ENCODE measurements around the gene SPATS2L.

Gene SPATS2L

DNA sequence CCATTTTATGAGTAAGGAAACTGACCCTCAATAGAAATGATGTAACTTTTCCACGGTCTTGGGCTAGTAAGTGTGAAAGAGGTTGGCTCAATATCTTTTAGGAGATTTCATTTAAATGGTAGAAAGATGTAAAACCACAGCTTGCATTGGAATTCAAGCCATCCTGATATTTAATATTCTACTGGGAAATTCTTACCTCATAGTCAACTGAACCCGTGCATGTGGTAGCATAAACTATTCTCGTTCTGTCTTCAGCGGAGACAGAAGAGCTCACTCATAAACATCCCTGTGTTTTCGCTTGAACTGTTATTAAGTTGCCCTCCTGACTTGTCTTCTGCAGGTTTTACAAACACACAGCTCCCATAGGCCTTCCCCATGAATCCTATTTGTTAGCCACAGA is 8.5 kb upstream of the SPATS2L start:
- no peak for DNase-seq (ENCODE audit: low read depth)

DNA sequence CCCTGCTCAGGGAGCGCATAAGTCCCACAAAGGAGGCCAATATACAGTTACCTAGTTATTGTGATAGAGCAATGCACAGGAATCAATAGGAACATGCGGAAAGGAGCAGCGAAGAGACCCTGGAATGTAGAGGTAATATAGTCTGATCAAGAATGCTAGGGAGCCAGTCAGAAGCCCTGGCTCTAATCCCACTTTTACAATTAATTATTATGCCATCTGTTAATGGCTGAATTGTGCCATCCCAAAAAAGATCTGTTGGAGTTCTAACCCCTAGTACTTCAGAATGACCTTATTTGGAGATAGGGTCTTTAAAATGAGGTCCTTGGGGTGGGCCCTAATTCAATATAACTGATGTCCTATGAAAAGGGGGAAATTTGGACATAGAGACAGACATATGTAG is 7.7 kb upstream of the SPATS2L start:
- DNase-seq (ENCODE audit: low read depth): no peak

DNA sequence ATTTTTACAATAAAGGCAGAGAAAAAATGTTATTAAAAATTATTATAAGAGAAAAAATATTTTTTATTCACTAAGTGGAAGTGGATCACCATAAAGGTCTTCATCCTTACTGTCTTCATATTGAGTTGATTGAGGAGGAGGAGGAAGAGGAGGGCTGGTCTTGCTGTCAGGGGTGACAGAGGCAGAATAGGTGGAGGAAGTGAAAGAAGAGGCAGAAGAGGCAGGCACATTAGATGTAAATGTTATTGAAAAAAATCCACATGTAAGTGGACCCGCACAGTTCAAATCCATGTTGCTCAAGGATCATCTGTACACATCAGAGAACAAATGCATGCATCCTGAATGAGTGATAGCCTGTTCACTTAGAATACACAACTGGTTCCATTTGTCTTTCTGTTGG is 6.4 kb upstream of the SPATS2L start:
- no peak for DNase-seq (ENCODE audit: low read depth)

DNA sequence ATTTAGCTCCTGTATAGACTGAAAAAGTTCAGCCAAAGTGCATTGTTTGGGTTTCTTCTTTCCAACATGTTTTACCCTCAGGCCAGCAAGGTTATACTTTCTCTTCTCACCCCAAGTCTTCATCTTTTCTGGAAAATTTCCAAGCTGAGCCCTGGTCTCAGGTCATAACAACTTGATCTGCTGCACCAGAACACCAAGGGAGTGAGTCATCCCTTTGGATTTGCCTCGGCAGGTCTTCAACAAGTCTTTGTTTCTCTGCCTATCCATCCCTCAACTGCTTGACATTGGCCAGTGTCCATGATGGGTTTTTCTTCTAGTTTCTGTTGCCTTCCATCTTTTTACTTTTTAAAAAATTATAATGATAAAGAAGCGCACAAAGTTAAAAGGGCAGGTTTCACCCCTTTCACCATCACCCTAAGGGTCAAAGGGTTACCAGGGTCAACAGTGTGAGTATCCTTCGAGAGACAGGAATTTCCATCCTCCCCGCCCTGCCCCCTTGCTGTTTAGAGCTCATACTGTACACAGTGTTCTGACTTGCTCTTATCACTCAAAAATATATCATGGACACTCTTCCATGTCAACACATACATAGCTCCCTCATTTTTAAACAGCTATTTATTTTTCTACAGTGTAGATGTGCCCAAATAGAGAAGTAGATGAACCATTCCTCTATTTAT is 5.7 kb upstream of the SPATS2L start:
- DNase-seq (ENCODE audit: low read depth): no peak

DNA sequence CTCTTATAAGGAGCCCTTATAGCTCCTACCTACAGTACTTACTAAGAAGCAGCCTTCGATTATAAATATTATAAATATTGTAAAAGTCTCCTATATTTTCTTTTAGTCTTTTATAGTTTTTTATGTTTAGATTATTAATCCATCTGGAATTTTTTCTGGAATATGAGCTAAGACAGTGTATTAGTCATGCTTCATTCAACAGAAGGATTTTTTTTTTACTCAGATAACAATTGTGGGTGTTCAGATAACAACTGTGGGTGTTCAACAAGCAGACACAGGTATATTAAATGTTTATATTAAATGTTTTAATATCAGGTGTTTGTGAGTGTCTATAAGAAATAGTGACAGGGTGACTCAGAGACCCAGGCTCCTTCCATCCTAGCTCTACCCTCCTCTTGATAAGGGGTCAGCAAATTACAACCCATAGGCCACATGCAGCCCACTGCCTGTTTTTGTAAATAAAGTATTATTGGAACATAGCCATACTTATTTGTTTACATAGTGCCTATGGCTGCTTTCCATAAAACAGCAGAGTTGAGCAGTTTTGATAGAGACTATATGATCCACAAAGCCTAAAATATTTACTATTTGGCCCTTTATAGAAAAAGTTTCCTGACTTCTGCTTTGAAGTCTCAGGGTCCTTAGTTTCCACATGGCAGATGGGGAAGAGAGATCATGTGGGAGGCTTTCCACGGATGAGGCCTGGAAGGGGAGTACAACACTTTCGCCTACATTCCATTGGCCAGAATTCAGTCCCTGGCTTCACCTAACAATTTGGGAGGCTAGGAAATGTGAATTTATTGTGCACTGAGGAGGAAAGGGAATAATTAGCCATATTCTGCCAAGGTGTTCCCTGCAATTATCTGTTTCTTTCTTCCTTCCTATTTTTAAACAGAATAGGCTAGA is 4.3 kb upstream of the SPATS2L start:
- DNase-seq (ENCODE audit: low read depth): no peak

DNA sequence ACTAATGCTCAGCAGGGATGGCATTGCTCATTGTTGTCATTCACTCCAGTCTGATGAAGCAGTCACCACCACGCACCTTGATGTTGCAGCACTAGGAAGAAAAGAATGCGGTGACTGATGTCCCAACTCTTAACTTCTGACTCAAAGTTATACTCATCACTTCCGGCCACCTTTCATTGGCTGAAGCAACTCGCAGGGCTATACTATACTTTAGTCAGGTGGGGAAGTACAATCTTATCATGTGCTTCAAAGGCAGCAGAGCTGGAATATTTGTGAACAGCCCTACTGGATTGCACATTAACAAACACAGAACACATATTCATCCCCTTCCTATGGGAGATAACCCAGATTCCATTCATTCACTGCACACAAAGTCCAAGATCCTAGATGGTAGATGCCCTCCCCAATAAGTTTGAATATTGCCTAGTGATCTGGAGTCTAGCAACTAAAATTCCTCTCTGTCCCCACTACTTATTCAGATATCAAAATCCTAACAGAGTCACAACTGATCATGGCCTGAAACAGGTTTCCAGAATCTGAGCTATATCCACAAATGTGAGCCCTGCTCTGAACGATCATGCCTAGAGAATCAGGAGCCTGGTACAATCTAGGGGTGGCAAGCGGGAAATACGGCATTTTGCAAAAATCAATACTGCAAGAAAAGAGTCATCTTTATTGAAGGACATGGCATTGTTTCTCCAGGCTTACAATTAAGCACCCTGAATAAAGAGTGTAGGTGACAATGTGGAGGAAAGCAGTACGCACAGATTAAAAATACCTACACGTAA is 3.4 kb upstream of the SPATS2L start:
- no peak for DNase-seq (ENCODE audit: low read depth)

DNA sequence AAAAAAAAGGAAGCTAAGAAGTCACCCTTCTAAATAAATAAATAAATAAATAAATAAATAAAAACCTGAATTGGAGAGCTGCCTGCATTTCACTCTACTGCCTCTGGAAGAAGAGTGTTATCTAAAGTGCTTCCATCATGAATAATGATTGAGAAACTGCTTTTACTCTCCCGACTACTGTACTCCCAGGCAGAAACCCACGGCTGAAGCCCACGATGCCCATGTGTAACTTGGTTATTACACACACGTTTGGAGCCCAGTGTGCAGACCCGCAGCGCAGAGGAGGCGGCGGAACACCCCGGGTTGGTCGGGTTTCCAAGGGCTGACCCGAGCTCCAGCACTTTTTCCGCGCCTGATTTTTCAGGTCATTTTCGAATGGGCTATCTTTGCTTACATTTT is 697 bp upstream of the SPATS2L start:
- no peak for DNase-seq (ENCODE audit: low read depth)

DNA sequence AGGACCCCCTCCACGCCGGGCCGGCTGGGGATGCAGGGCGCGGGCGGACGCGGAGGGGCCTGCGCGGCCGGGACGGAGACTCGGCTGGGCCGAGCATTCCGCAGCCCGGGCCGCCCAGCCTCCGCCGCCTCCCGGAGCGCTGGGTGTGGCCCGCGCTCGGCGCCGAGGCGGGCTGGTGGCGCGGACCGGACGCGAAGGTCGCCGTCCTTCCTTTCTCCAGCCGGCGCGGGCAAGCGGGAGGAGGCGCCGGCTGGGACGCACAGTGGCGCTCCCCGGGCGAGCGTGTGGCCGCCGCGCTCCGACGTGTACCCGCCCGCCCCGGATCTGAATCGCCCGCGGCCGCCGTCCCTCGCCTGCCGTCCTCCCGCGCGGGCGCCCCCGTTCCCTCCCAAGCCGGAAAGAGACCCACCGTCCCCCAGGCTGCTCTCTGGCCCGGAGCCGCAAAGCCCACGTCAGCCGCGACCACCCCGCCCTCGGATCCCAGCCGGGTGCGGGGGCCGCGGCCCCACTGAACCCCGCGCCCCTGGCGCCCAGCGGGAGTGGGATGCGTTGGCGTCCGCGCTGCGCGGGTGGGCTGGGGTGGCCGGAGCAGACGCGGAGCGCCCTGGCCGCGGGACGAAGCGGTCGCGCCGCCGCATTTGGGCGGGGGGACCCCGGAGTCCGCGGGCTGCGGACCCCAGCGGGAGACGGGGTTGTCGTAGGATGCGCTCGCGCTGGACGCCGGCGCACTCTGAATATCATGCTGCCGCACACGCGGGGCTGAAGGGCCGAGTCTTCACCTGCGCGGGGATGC is 634 bp downstream of the SPATS2L start:
- peak; percentile 10 for DNase-seq (ENCODE audit: low read depth)

DNA sequence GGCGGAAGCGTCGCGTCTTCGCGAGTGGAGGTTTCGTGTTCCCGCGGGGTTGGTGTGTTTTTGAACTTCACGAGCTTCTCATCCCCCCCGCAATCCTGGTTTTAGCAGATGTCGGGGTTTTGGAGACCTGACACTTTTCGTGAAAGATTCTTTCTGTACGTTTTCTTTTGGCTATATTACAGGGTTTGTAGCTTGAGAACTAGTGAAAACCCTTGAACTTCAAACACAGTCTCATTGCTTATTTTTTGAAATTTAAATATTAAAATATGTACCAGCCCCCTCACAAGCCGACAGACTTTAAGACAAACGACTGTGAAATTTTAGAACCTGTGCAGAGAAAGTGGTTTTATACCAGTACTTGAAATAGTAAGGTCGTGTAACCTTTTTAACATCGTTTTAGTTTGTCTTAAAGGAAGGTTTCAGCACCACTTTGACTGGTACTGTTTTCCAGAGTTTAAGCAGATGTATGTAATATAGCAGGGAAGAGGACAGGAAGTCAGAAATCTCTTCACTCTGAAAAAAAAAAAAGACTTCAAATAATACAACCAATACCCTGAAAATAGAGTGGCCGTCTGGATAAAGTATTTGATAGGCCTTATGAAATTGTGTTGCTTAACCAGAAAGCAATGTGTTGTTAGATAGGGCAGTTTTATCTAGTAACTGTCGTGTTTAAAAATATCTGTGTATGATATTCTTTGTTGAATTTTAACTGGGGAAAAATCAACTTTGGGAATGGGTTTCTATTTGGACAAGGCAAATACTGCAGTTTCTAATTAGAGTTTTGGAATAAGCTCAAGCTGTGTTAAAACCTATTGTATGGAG is 1.4 kb downstream of the SPATS2L start:
- DNase-seq (ENCODE audit: low read depth): no peak

DNA sequence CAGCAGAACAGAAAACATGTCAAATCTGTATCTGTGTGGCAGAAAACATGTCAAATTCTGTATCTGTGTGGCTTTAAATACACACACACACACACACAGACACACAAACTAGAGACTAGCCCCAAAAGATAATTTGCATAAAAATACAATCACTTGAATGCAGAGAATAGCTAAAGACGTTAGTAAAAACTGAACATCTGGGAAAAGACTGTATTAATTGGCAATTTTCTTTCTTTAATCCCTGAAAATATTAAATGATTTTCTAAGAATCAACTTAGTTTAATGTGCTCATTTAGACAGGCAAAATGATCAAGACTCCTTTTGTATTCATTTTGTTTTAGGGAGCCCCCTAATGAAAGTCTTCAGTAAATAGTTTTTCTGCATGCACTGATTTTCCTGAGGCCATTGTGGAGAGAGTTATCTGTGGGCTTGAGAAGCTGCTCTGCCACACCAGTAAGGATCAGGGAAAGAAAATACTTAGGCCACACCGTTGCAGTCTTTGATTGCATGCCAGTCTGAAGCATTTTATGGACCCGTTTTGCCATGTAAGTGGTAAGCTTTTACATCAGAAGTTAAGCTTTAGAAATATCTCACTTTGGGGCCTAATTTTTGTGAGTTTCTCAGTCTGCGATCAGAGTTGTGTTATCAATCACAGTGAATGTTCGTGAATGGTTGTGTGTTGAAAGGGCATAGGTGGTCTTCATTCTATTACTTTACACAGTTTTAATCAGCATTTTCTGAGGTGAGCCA is 2.2 kb downstream of the SPATS2L start:
- DNase-seq (ENCODE audit: low read depth): no peak

DNA sequence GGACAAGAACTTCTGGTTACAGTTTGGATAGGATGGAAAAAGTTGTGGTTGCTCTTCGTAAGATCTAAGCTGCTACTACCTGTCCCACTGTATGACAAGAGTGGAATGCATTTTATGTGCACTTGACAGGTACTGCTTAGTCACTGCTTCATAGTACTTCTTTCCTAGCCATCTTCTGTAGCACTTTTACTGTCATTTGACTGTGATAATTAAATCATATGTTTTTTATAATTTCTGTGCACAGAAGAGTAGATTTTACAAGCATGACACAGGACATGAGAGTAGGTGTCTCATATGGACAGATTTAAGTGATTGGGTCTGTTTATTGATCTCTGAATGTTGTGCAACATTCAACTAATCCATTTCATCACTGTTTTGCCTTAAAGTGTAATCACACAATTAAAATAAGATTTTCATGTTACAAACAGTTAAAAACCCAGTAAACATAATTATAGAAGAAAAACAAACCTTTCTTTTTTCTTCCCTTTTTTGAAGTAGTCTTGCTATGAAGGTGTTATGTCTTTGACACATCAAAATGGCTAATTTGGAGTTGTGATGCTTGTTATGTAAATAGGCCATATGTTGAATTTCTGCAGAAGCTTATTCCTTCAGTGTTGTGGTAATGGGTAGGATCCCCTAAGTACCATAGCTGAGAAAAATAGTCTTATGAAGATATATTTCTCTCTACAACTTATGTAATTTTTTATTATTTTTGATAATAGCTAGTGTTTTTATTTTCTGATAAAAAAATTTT is 3.0 kb downstream of the SPATS2L start:
- DNase-seq (ENCODE audit: low read depth): no peak

DNA sequence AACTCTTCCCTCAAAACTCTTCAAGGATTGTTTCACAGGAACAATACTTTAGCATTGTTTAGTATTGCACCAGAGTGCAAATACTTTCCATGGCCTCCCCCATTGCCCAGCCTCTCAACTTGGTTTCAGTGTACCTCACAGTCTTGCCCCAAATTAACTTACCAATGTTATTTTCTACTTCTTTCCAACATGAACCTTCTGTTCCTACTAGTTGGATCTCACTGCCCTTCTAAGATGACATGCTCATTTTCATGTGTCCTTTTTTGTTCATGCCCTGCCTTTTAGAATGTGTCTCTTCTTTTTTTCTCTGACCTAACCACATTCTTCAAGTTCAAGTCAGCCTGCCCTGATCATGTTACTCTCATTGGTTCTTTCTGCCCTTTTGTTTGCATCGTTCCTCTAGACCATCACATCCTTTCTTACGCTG is 4.1 kb downstream of the SPATS2L start:
- DNase-seq (ENCODE audit: low read depth): no peak

DNA sequence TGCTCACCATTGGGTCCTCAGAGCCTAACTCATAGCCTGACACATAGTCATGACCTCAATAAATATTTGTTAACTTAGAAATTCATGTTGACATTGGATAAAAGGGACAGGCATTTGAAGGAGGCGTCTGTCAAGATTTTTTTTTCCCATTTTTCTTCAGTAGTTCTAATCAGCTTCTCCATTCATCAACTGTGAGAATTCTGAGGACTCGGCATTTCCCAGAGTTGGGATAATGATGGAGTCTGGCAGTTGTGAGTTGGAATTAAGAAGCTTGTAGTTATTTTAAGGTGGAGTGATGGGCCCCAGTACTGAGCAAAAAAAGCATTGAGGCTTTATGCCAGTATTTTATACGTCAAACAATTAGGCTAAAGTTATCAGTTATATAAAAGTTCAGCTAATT is 4.6 kb downstream of the SPATS2L start:
- DNase-seq (ENCODE audit: low read depth): no peak

DNA sequence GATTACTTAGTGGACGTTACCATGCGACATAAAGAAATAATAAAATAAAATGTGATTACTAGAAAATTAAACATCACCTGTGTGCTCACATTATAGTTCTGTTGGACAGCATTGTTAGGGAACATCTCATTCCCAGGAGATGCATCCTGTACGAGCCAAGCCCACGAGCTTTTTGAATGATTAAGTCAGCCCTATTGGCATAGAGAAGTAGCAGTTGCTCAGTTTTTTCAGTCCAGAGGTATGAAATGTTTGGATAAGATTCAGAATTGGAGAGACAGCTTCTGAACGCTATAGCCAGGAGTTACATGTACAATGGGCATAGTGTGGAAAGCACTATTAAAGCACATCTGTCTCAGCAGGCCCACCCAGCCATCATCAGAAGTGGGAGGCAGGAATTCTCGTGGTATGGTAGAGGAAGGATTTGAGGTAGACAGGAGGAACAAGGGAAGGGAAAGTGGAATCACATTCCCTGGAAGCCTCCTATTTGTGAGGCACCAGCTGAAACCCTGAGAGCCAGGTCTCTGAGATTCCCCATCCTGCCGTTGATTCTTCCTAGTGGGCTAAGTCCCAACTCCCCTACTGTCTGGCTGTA is 8.6 kb downstream of the SPATS2L start:
- no peak for DNase-seq (ENCODE audit: low read depth)

DNA sequence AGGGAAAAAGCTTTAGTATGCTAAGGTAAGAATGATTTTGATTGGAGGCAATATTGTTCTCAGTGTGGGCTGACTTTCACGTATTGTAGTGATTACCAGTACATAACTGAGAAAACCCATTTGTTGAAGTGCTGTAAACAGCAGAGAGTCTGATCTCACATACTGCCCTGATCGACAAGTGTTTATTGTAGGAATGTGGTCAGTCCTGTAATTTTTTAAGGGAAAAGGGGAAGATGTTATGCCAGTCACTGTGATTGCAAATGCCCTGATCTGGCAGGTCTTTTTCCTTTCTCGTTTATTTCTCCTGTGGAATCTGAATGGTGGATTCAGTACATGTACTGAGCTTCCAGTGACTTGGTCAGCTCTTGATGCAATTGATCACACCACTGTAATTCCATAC is 11.5 kb downstream of the SPATS2L start:
- no peak for DNase-seq (ENCODE audit: low read depth)

DNA sequence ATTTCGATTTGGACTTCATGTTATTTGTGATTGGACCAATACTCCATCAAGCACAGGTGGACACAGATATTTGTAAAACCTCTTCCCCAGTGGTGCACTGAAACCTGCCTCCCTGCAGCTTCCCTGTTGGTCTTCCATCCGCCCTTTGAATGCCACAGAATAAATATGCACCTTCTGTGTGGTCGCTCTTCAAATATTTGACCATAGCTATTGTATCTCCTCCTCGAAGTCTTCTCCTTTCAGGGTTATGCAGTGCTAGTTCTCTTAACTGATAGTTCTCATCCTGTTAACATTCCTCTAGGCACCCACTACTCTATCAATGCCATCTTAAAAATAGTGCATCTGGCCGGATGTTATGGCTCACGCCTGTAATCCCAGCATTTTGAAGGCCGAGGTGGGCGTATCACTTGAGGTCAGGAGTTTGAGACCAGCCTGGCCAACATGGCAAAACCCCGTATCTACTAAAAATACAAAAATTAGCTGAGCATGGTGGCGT is 12.5 kb downstream of the SPATS2L start:
- DNase-seq (ENCODE audit: low read depth): no peak

DNA sequence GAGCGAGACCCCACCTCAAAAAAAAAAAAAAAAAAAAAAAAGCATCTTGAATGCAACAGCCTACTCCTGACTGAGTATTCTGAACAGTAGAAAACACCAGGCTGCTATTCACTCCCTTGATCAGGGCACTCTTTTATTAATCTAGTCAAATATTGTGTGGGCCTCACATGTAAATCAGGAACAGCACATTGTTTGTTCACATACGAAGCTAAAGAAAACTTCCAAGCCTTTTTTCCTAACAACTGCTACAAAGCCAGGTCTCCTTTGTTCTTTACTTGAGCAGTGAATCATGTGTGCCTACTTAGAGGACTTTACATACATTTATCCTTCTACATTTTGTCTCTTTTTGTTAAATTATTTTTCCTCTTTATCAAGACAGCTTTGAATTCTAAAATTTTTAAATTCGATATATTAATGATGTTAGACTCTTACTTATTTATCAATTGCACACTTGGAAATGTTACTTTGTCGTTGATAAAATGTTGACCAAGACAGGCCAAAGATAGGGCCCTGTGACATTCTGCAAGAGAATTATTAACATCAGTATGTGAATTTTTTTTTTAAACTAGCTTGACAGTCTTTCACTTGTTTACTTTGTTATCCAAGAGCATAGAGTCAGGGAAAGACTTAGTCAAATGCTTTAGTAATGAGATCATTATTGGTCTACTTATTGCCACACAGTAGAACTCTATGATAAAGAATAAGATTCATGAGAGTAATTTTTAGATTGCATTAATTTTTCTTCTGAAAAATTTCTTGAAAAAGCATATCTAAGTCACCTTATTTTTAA is 13.2 kb downstream of the SPATS2L start:
- no peak for DNase-seq (ENCODE audit: low read depth)

DNA sequence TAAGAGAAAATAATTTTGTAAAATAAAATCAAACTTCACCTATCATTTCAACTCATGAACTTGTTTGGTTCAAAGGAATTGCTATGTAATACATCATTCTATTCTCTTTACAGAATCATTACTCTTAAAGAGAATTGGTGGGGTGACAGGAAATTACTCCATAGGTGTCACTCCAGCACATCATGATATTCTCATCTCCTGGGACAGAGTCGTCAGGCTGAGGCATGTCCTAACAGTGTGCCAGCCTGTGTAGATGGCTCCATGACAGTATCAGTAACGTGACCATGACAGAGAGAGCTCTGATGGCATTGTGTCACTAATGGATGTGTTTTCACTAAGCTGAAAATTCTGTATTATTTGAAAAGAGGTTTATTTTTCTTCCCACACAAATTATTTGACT is 13.9 kb downstream of the SPATS2L start:
- no peak for DNase-seq (ENCODE audit: low read depth)

All from activated T-helper 9 cell treated with anti-CD3 and anti-CD28 coated beads, Interleukin-2, amount 50 U/mL, for 16 hours (primary cell).